Vein endothelial cell (primary cell): Measurements from ENCODE around the gene ZNF25. TPM values are rescaled to one million over a fixed set of nuclear protein-coding genes. Genes with fewer than 3 reads are reported as not detected.

ENCODE experiments used
- small RNA-seq: library from RNA; depleted of rRNA; stranded (forward); fragments of <200 nt; gene quantifications from one replicate; pipeline ENCODE3, GENCODE V24; 2012
- total RNA-seq: library from RNA; depleted of rRNA; stranded (reverse); fragments of >200 nt; gene quantifications from 2 replicates; pipeline ENCODE4 v1.2.3, GENCODE V29; 2012

Gene ZNF25
- total RNA-seq: 5.2 and 7.1 TPM in 2 replicates

GRCh38 chr10:37976091-37976879 lies at the start of gene ZNF25:
Gene ZNF25, minus strand, starts transcription at chr10:37976647. Its CDS starts 4,925 bp downstream, at chr10:37971722.

GRCh38 chr10:38010119-38010903 lies 33.9 kb upstream of the ZNF25 start, which contains the start of gene ZNF33A:
Gene ZNF33A, plus strand, starts transcription at chr10:38010675. Its CDS starts 1,667 bp downstream, at chr10:38012342.

Small RNA genes within 50 kb of the gene (small RNA-seq; reads per million reads assigned to genes)
- gene RF00019: not detected

Other genes starting within 250 kb of the ZNF25 start
- 5.4 and 6.5 TPM in 2 replicates for gene ZNF248, start 119.0 kb downstream of the ZNF25 start, total RNA-seq
- 17.2 and 18.0 TPM in 2 replicates for gene ZNF33A, start 34.0 kb upstream of the ZNF25 start, total RNA-seq
- 8.8 and 13.2 TPM in 2 replicates for gene ZNF37A, start 117.7 kb upstream of the ZNF25 start, total RNA-seq